ENCODE measurements around the gene TNS1. TPM values are rescaled to one million over a fixed set of nuclear protein-coding genes. Genes with fewer than 3 reads are reported as not detected.

Gene TNS1
- total RNA-seq, 2 donors from 2014 or later: 1,836 to 2,296 TPM

DNA sequence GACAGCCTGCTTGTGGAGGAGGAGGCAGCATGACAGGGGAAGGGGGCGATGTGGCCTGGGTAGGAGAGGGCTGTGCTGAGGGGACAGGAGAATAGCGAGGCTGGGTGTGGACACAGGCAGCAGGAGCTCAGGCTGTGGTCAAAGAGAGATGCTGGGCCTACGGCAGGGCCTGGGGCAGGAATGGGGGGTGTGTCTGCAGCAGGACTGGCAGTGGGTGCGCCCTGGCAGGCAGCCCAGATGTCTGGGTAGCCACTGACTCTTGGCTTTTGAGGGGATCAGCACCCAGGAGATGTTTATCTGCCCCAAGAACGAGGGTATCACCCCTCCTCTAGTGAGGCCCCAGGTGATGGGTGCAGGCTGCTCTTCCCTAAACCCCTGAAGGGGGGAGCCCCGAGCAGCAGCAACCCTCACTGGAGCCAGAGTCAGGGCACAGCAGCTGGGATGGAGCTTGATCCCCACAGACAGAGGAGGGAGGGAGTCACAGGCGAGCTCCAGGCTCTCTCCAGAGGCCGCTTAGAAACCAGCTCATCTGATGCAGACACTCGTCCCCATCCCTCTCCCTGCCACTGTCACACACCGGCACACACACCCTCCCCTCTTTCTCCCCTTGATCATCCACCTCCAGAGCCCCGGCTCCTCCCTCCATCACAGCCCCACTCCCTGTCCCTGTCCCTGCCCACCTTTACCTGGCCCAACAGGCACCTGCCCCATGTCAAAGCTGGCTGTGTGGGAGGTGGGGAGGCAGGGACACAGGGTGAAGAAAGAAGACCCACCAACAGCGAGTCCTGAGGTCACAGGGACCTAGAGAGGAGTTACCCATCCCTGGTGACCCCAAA is 29.8 kb upstream of the TNS1 start:
- Histone ChIP-seq H3K36me3 (no peaks in the 10 kb centered on the region), H3K27ac (peak overlapping the region in 1 of 2 donors; percentile 44), H3K4me1 (ENCODE audit: control insufficient read depth in 1 of 2, low read depth in 2 of 2) (peaks cover 10 to 41% of the 10 kb centered on the region in 2 donors), H3K4me3 (no peak overlapping the region), H3K9me3 (no peaks in the 10 kb centered on the region), H3K27me3 (replicated peaks; ENCODE audit: insufficient read depth) (no peaks in the 10 kb centered on the region)
- no peak for ATAC-seq (ENCODE audit: insufficient number of reproducible peaks, low FRiP score, low read depth)
- no peak for TF ChIP-seq CTCF (IDR thresholded peaks at IDR 0.05)
- no peak for DNase-seq (ENCODE audit: low spot score)

- H3K4me3 ChIP-seq: no peak overlapping the region
- no peaks in the 10 kb centered on the region for H3K27me3 ChIP-seq (replicated peaks; ENCODE audit: insufficient read depth)
- H3K9me3 ChIP-seq: no peaks in the 10 kb centered on the region
- no peaks in the 10 kb centered on the region for H3K36me3 ChIP-seq
- H3K27ac ChIP-seq: peak overlapping the region; percentile 21 to 44
- H3K4me1 ChIP-seq (ENCODE audit: control insufficient read depth in 1 of 2, low read depth in 2 of 2): peaks cover 10 to 44% of the 10 kb centered on the region in 2 donors
- DNase-seq (ENCODE audit: low spot score) (no peak), ATAC-seq (ENCODE audit: insufficient number of reproducible peaks, low FRiP score, low read depth) (no peak)
- TF ChIP-seq CTCF (IDR thresholded peaks at IDR 0.05): no peak
Measured at GRCh38 chr2:218031771-218032257, 29.0 kb upstream of the TNS1 start.

DNA sequence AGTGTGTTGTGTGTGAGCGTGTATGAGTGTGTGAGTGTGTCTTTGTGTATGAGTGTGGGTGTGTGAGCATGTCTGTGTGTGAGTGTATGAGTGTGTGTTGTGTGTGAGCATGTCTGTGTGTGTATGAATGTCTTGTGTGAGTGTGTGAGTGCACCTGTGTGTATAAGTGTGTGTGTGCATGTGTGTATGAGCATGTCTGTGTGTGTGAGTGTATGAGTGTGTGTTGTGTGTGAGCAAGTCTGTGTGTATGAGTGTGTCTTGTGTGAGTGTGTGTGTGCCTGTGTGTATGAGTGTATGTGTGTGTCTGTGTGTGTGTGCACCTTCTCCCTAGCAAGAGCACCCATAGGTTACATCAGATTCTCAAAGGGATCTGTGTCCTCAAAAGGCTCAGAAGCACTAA is 28.5 kb upstream of the TNS1 start:
- no peak for DNase-seq (ENCODE audit: low spot score)
- H3K27ac ChIP-seq: peak overlapping the region in 1 of 2 donors; percentile 44
- TF ChIP-seq CTCF (IDR thresholded peaks at IDR 0.05): no peak
- H3K9me3 ChIP-seq: no peaks in the 10 kb centered on the region
- no peaks in the 10 kb centered on the region for H3K27me3 ChIP-seq (replicated peaks; ENCODE audit: insufficient read depth)
- peaks cover 10 to 50% of the 10 kb centered on the region in 2 donors for H3K4me1 ChIP-seq (ENCODE audit: control insufficient read depth in 1 of 2, low read depth in 2 of 2)
- no peak overlapping the region for H3K4me3 ChIP-seq
- ATAC-seq (ENCODE audit: insufficient number of reproducible peaks, low FRiP score, low read depth): no peak
- no peaks in the 10 kb centered on the region for H3K36me3 ChIP-seq

DNA sequence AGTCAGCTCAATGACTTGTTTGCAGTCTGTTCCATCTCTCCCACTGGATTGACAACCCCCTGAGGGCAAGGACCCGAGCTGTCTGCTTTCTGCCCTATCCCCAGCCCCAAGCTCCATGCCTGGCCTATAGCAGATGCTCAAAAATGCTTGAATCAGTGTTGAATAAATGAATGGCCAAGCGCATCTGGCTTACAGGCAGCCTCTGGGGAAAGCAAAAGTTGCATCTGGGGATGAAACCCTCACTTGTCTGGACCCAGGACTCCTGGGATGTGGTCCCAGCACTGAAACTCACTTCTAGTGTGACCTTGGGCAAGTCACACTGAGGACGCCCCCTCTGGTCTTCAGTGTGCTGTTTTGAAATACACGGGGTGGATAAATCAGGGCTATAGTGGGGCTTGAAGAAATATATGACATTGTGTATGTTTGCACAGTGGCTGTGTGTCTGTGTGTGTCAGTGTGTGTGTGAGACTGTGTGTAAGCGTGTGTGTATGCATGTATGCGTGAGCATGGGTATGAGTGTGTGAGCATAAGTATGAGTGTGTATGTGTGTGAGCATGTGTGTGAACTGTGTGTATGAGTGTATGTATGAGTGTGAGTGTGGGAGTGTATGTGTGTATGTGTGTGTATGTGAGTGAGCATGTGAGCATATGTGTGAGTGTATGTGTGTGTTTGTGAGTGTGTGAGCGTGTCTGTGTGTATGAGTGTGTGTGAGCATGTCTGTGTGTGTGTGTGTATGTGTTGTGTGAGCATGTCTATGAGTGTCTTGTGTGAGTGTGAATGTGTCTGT is 27.8 kb upstream of the TNS1 start:
- ATAC-seq (ENCODE audit: insufficient number of reproducible peaks, low FRiP score, low read depth) (no peak), DNase-seq (ENCODE audit: low spot score) (no peak)
- Histone ChIP-seq H3K27ac (no peak overlapping the region), H3K4me3 (no peak overlapping the region), H3K27me3 (replicated peaks; ENCODE audit: insufficient read depth) (no peaks in the 10 kb centered on the region), H3K36me3 (no peaks in the 10 kb centered on the region), H3K4me1 (ENCODE audit: control insufficient read depth in 1 of 2, low read depth in 2 of 2) (peaks cover 10 to 56% of the 10 kb centered on the region in 2 donors), H3K9me3 (no peaks in the 10 kb centered on the region)
- no peak for TF ChIP-seq CTCF (IDR thresholded peaks at IDR 0.05)
